SK-N-SH (cell line): ENCODE measurements around the gene MLC1.

Experiments
- EP300 ChIP-seq, 2 experiments: IDR thresholded peaks; 2 replicates each; pipeline versions ENCODE4 v1.4.0 to v1.6.1; 2012; ENCODE audit warnings: borderline replicate concordance in 1 of 2, low read depth in 1 of 2, low read length in 1 of 2
- JUND ChIP-seq: IDR thresholded peaks from 2 replicates; pipeline ENCODE4 v1.4.0; 2012
- TEAD4 ChIP-seq: IDR thresholded peaks from 2 replicates; pipeline ENCODE4 v1.4.0; 2012; ENCODE audit warnings: mild to moderate bottlenecking, borderline replicate concordance; ENCODE audit not compliant: insufficient read depth
- TF ChIP-seq, protein P1 (sequence below): fragments of 200-600 bp; sonication (generic); IDR thresholded peaks from 2 replicates; pipeline ENCODE4 v1.6.1; 2017; ENCODE audit warnings: antibody characterized with exemption, mild to moderate bottlenecking, moderate library complexity

DNA sequence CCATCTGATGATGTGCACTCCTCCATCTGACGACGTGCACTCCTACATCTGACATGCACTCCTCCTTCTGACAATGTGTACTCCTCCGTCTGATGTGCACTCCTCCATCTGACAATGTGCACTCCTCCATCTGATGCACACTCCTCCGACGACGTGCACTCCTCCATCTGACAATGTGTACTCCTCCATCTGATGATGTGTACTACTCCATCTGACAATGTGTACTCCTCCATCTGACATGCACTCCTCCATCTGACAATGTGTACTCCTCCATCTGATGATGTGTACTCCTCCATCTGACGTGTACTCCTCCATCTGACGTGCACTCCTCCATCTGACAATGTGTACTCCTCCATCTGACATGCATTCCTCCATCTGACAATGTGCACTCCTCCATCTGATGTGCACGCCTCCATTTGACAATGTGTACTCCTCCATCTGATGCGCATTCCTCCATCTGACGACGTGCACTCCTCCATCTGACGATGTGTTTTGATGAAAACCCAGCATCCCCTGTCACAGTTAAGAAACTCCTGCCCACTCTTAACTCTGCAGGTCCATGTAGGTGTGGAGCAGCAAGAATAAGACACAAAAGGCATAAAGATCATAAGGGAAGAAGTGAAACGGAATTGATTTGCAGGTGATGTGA is 62.9 kb downstream of the MLC1 start:
- TF ChIP-seq, protein P1, sequence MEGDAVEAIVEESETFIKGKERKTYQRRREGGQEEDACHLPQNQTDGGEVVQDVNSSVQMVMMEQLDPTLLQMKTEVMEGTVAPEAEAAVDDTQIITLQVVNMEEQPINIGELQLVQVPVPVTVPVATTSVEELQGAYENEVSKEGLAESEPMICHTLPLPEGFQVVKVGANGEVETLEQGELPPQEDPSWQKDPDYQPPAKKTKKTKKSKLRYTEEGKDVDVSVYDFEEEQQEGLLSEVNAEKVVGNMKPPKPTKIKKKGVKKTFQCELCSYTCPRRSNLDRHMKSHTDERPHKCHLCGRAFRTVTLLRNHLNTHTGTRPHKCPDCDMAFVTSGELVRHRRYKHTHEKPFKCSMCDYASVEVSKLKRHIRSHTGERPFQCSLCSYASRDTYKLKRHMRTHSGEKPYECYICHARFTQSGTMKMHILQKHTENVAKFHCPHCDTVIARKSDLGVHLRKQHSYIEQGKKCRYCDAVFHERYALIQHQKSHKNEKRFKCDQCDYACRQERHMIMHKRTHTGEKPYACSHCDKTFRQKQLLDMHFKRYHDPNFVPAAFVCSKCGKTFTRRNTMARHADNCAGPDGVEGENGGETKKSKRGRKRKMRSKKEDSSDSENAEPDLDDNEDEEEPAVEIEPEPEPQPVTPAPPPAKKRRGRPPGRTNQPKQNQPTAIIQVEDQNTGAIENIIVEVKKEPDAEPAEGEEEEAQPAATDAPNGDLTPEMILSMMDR: no peak
- TF ChIP-seq JUND (no peak), TEAD4 (no peak), EP300 (IDR thresholded peaks at IDR 0.05; ENCODE audit: borderline replicate concordance in 1 of 2, low read depth in 1 of 2, low read length in 1 of 2) (no peak)
